Measurements from ENCODE around the gene KLRD1.

The KLRD1 gene

DNA sequence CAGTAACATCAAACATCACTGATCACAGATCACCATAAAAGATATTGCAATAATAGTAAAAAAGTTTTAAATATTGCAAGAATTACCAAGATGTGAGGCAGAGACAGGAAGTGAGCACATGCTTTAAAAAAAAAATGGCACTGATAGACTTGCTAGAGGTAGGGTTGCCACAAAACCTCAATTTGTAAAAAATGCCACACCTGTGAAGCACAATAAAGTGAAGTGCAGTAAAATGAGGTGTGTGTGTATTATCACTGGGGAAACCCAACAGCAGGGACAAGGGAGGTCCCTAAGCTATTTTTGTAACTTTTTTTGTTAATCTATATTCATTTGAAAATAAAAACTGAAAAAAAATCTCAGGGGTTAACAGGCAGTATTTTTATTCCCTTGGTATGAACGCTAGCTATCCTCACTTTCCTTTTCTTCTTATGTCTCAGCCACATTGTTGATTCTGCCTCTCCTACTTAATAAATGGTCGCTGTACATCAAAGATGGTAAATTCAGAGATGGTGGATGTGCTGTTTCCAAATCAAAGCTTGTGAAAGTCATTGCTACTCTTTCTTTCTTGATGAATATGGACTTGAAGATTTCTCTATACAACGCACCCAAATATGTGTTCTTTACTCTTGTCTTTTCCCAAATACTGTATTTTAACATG lies 14.0 kb upstream of the KLRD1 start:
- Histone ChIP-seq H3K27me3 (ENCODE audit: insufficient read depth, low read depth, severe bottlenecking) (no peaks in the 10 kb centered on the region), H3K9me3 (ENCODE audit: severe bottlenecking) (no peaks in the 10 kb centered on the region), H3K27ac (no peak overlapping the region), H3K36me3 (no peaks in the 10 kb centered on the region), H3K4me3 (ENCODE audit: low read depth, low read length) (no peak overlapping the region)
- TF ChIP-seq, protein P1, sequence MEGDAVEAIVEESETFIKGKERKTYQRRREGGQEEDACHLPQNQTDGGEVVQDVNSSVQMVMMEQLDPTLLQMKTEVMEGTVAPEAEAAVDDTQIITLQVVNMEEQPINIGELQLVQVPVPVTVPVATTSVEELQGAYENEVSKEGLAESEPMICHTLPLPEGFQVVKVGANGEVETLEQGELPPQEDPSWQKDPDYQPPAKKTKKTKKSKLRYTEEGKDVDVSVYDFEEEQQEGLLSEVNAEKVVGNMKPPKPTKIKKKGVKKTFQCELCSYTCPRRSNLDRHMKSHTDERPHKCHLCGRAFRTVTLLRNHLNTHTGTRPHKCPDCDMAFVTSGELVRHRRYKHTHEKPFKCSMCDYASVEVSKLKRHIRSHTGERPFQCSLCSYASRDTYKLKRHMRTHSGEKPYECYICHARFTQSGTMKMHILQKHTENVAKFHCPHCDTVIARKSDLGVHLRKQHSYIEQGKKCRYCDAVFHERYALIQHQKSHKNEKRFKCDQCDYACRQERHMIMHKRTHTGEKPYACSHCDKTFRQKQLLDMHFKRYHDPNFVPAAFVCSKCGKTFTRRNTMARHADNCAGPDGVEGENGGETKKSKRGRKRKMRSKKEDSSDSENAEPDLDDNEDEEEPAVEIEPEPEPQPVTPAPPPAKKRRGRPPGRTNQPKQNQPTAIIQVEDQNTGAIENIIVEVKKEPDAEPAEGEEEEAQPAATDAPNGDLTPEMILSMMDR (IDR thresholded peaks at IDR 0.05; ENCODE audit: low read depth, low read length) = no peak
- no peak for DNase-seq

DNA sequence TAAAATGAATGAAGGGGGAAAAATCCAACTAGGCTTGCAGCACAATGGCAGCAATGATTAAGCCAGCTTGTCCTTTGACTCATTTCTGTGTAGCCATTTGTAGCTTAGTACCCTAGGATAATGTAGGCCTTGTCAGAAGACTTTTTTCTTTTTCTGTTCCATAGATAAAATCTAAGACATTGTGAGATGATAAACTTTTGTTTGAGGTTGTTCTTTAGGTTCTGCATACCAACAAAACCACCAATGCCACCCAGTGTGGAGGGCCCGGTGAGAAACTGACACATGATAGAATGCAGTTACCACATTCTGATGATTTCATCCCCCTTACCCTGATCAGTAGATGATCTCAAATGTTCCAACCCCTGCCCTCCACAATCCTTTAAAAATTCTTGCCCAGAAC lies 6.6 kb upstream of the KLRD1 start:
- H3K27ac ChIP-seq = no peak overlapping the region
- H3K27me3 ChIP-seq (ENCODE audit: insufficient read depth, low read depth, severe bottlenecking) = no peaks in the 10 kb centered on the region
- H3K4me3 ChIP-seq (ENCODE audit: low read depth, low read length) = no peak overlapping the region
- no peaks in the 10 kb centered on the region for H3K36me3 ChIP-seq
- H3K9me3 ChIP-seq (ENCODE audit: severe bottlenecking) = no peaks in the 10 kb centered on the region
- DNase-seq = no peak
- TF ChIP-seq, protein P1 (IDR thresholded peaks at IDR 0.05; ENCODE audit: low read depth, low read length) = no peak

DNA sequence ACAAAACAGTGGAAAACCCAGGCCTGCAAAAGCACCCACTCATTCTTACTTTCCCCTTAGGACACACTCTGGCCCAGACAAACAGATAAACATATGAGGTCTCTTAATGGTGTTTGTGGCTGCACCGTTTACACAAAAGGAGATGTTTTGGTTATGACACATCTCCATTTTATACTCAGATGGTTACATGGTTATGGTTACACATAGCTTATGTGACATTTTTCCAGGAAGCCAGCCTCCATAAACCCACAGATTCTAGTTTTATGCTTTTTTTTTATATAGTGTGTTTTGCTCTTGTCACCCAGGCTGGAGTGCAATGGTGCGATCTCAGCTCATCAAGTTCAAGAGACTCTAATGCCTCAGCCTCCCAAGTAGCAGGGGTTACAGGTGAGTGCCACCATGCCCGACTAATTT lies 3.5 kb upstream of the KLRD1 start:
- no peaks in the 10 kb centered on the region for H3K27me3 ChIP-seq (ENCODE audit: insufficient read depth, low read depth, severe bottlenecking)
- no peak overlapping the region for H3K27ac ChIP-seq
- DNase-seq = no peak
- H3K4me3 ChIP-seq (ENCODE audit: low read depth, low read length) = no peak overlapping the region
- no peaks in the 10 kb centered on the region for H3K9me3 ChIP-seq (ENCODE audit: severe bottlenecking)
- TF ChIP-seq, protein P1 (IDR thresholded peaks at IDR 0.05; ENCODE audit: low read depth, low read length) = no peak
- H3K36me3 ChIP-seq = no peaks in the 10 kb centered on the region

DNA sequence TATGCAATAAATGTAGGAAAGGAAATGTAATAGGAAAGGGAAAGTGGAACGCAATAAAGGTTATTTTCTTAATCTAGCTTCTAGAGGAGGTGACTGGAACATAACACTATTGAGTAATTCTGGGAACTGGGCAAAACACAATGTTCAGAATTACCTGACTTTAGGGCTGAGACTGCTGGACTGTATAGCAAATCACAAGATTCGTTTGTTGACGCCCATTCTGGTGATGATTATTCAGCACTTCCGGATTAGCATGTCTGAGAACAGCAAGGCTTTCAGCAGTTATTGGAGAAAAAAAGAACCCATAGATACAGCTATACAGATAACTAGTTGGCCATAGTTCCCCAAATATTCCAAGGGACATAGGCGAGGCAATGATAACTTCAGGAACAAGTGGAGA lies 2.3 kb upstream of the KLRD1 start:
- TF ChIP-seq, protein P1 (IDR thresholded peaks at IDR 0.05; ENCODE audit: low read depth, low read length) = no peak
- Histone ChIP-seq H3K4me3 (ENCODE audit: low read depth, low read length) (no peak overlapping the region), H3K36me3 (no peaks in the 10 kb centered on the region), H3K27ac (no peak overlapping the region), H3K27me3 (ENCODE audit: insufficient read depth, low read depth, severe bottlenecking) (no peaks in the 10 kb centered on the region), H3K9me3 (ENCODE audit: severe bottlenecking) (no peaks in the 10 kb centered on the region)
- no peak for DNase-seq

DNA sequence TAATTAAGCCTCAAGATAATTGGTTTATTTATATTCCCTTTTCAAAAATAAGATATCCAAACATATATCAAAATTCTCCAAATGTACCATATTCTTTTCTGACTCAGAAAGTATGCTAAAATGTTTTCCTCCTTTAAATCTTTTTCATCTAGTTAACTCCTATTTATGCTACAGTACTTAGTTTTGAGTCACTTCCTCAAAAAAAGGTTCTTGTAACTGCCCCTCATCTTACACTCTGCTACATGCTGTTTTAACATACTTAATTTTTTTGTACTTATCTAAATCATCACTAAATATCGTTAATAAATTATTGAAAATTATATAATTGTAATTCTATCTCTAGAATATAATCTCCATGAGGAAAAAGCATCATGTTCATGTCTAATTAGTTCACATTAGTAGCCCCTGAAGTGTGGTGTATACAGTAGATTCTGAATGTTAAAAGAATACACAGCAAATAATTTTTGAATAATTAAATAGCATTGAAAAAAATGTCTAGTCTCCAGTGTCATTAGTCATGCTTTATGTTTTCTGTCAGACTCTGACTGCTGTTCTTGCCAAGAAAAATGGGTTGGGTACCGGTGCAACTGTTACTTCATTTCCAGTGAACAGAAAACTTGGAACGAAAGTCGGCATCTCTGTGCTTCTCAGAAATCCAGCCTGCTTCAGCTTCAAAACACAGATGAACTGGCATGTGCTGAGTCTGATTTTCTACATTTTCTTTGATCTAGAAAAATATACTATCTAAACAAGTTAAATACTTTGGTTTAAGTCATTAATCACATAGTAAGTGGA lies 3.5 kb downstream of the KLRD1 start:
- TF ChIP-seq, protein P1 (IDR thresholded peaks at IDR 0.05; ENCODE audit: low read depth, low read length) = no peak
- H3K4me3 ChIP-seq (ENCODE audit: low read depth, low read length) = no peak overlapping the region
- no peak overlapping the region for H3K27ac ChIP-seq
- H3K27me3 ChIP-seq (ENCODE audit: insufficient read depth, low read depth, severe bottlenecking) = no peaks in the 10 kb centered on the region
- DNase-seq = no peak
- no peaks in the 10 kb centered on the region for H3K36me3 ChIP-seq
- no peaks in the 10 kb centered on the region for H3K9me3 ChIP-seq (ENCODE audit: severe bottlenecking)
